ENCODE data around the gene PLA2G2A.
"Not testable (repeated sequence)": the region's sequence is repeated elsewhere in the genome, so short reads cannot be mapped to it uniquely, and the experiment has no call there.

Gene PLA2G2A

GRCh38 chr1:19979494-19979977 lies at the start of gene PLA2G2A:
TSS of gene PLA2G2A (minus strand) at chr1:19979618. CDS start at chr1:19978773, 845 bp downstream.
- DNase-seq, result no peak

- DNase-seq, result no peak
Measured at GRCh38 chr1:20028726-20029125, 49.3 kb upstream of the PLA2G2A start.

GRCh38 chr1:20028125-20028524 lies 48.7 kb upstream of the PLA2G2A start:
- no peak for DNase-seq

- DNase-seq, result no peak
Measured at GRCh38 chr1:20017741-20018140, 38.3 kb upstream of the PLA2G2A start.

- DNase-seq, result no peak
Measured at GRCh38 chr1:20014153-20014552, 34.7 kb upstream of the PLA2G2A start.

GRCh38 chr1:20010016-20010415 lies 30.6 kb upstream of the PLA2G2A start:
- no peak for DNase-seq

GRCh38 chr1:20009212-20009611 lies 29.8 kb upstream of the PLA2G2A start:
- DNase-seq, result no peak

GRCh38 chr1:20008391-20008841 lies 29.0 kb upstream of the PLA2G2A start:
- no peak for DNase-seq

GRCh38 chr1:19998823-19999222 lies 19.4 kb upstream of the PLA2G2A start:
- DNase-seq, result not testable (repeated sequence)

GRCh38 chr1:19990689-19991088 lies 11.3 kb upstream of the PLA2G2A start:
- no peak for DNase-seq

- not testable (repeated sequence) for DNase-seq
Measured at GRCh38 chr1:19990182-19990582, 10.8 kb upstream of the PLA2G2A start.

- no peak for DNase-seq
Measured at GRCh38 chr1:19988267-19989006, 9.0 kb upstream of the PLA2G2A start.

- no peak for DNase-seq
Measured at GRCh38 chr1:19987719-19988118, 8.3 kb upstream of the PLA2G2A start.

GRCh38 chr1:19984409-19985016 lies 5.1 kb upstream of the PLA2G2A start:
- not testable (repeated sequence) for DNase-seq

- no peak for DNase-seq
Measured at GRCh38 chr1:19981507-19982312, 2.3 kb upstream of the PLA2G2A start.

- DNase-seq, result no peak
Measured at GRCh38 chr1:19981170-19981506, 1.7 kb upstream of the PLA2G2A start.

- no peak for DNase-seq
Measured at GRCh38 chr1:19980314-19980713, 896 bp upstream of the PLA2G2A start.

- DNase-seq, result no peak
Measured at GRCh38 chr1:19978143-19978542, 1.3 kb downstream of the PLA2G2A start.

- no peak for DNase-seq
Measured at GRCh38 chr1:19976317-19977003, 3.0 kb downstream of the PLA2G2A start.

- DNase-seq, result no peak
Measured at GRCh38 chr1:19975423-19976193, 3.8 kb downstream of the PLA2G2A start.

- peak in 1 of 2 donors; percentile 19 for DNase-seq
Measured at GRCh38 chr1:19974822-19975416, 4.5 kb downstream of the PLA2G2A start.

GRCh38 chr1:19973616-19974015 lies 5.8 kb downstream of the PLA2G2A start:
- DNase-seq, result no peak
